Embryonic facial prominence (tissue), 1 donor: ENCODE data around the gene KCNJ6.
"Not testable (repeated sequence)": the region's sequence is repeated elsewhere in the genome, so short reads cannot be mapped to it uniquely, and the experiment has no call there.

Experiments
- DNase-seq: peaks from one replicate; pipeline ENCODE4 v3.0.0-alpha.2; 2016; ENCODE audit errors: extremely low spot score

The KCNJ6 gene

GRCh38 chr21:37607081-37607480 is 309.2 kb downstream of the KCNJ6 start:
- DNase-seq, result no peak

- no peak for DNase-seq
Observed at GRCh38 chr21:37606549-37606948, 309.7 kb downstream of the KCNJ6 start.

GRCh38 chr21:37605006-37605405 is 311.3 kb downstream of the KCNJ6 start:
- no peak for DNase-seq

GRCh38 chr21:37603129-37603528 is 313.1 kb downstream of the KCNJ6 start:
- no peak for DNase-seq

GRCh38 chr21:37601915-37602314 is 314.3 kb downstream of the KCNJ6 start:
- no peak for DNase-seq

- no peak for DNase-seq
Observed at GRCh38 chr21:37601027-37601426, 315.2 kb downstream of the KCNJ6 start.

- DNase-seq, result no peak
Observed at GRCh38 chr21:37595944-37596343, 320.3 kb downstream of the KCNJ6 start.

GRCh38 chr21:37594472-37594951 is 321.7 kb downstream of the KCNJ6 start:
- no peak for DNase-seq

- DNase-seq, result no peak
Observed at GRCh38 chr21:37593740-37594471, 322.4 kb downstream of the KCNJ6 start.

- no peak for DNase-seq
Observed at GRCh38 chr21:37593015-37593414, 323.2 kb downstream of the KCNJ6 start.

- no peak for DNase-seq
Observed at GRCh38 chr21:37592496-37592895, 323.8 kb downstream of the KCNJ6 start.

- DNase-seq, result not testable (repeated sequence)
Observed at GRCh38 chr21:37591994-37592393, 324.3 kb downstream of the KCNJ6 start.

GRCh38 chr21:37590836-37591235 is 325.4 kb downstream of the KCNJ6 start:
- not testable (repeated sequence) for DNase-seq

GRCh38 chr21:37588644-37589043 is 327.6 kb downstream of the KCNJ6 start:
- not testable (repeated sequence) for DNase-seq

GRCh38 chr21:37587635-37588177 is 328.6 kb downstream of the KCNJ6 start:
- no peak for DNase-seq

- DNase-seq, result no peak
Observed at GRCh38 chr21:37587203-37587602, 329.1 kb downstream of the KCNJ6 start.

- no peak for DNase-seq
Observed at GRCh38 chr21:37582590-37582989, 333.7 kb downstream of the KCNJ6 start.

- DNase-seq, result no peak
Observed at GRCh38 chr21:37580666-37581065, 335.6 kb downstream of the KCNJ6 start.

- DNase-seq, result no peak
Observed at GRCh38 chr21:37579356-37579755, 336.9 kb downstream of the KCNJ6 start.

GRCh38 chr21:37578471-37579126 is 337.7 kb downstream of the KCNJ6 start:
- no peak for DNase-seq

GRCh38 chr21:37576929-37577328 is 339.3 kb downstream of the KCNJ6 start:
- not testable (repeated sequence) for DNase-seq

GRCh38 chr21:37575580-37575979 is 340.7 kb downstream of the KCNJ6 start:
- no peak for DNase-seq

GRCh38 chr21:37574751-37575150 is 341.5 kb downstream of the KCNJ6 start:
- DNase-seq, result no peak
